HUES48 (cell line): ENCODE data around the gene DSCAM.
"Not testable (repeated sequence)": the region's sequence is repeated elsewhere in the genome, so short reads cannot be mapped to it uniquely, and the experiment has no call there.

Experiments used
- H3K27ac ChIP-seq: one replicate; pipeline ENCODE4 v1.7.0; 2013; ENCODE audit warnings: low read depth, low read length, inconsistent platforms
- H3K27me3 ChIP-seq: 2 replicates; pipeline ENCODE4 v1.6.1; 2013; ENCODE audit warnings: mild to moderate bottlenecking, low read length; ENCODE audit not compliant: control insufficient read depth, insufficient read depth
- H3K36me3 ChIP-seq: 2 replicates; pipeline ENCODE4 v1.6.1; 2013; ENCODE audit warnings: low read length; ENCODE audit not compliant: control insufficient read depth, insufficient read depth
- H3K4me1 ChIP-seq: 2 replicates; pipeline ENCODE4 v1.6.1; 2013; ENCODE audit warnings: mild to moderate bottlenecking, low read length; ENCODE audit not compliant: control insufficient read depth, insufficient read depth
- H3K4me3 ChIP-seq: 2 replicates; pipeline ENCODE4 v1.5.1; 2013; ENCODE audit warnings: mild to moderate bottlenecking, low read depth, low read length
- H3K9ac ChIP-seq: 2 replicates; pipeline ENCODE4 v1.6.1; 2013; ENCODE audit warnings: mild to moderate bottlenecking, low read depth, low read length, moderate library complexity
- H3K9me3 ChIP-seq: 2 replicates; pipeline ENCODE4 v1.6.1; 2013; ENCODE audit warnings: low read length; ENCODE audit not compliant: control insufficient read depth, insufficient read depth

The DSCAM gene

DNA sequence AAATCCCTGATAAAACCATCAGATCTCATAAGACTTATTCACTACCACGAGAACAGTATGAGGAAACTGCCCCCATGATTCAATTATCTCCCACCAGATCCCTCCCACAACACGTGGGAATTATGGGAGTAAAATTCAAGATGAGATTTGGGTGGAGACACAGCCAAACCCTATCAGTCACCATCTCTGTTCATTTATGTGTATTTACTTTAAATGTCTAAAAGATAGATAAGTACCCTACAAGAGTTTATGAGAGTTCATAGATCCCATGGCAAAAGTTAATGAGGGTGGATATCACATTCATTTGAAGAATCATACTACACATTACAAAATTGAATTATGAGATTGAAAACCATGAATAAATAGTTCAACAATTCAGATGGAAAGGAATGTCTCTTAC, 526.2 kb downstream of the DSCAM start:
- not testable (repeated sequence) for H3K27me3 ChIP-seq, H3K36me3 ChIP-seq, H3K9me3 ChIP-seq, H3K9ac ChIP-seq, H3K27ac ChIP-seq, H3K4me3 ChIP-seq, H3K4me1 ChIP-seq

GRCh38 chr21:40318371-40318770, 528.6 kb downstream of the DSCAM start:
- no peak overlapping the region for H3K9ac ChIP-seq
- no peaks in the 10 kb centered on the region for H3K9me3 ChIP-seq
- H3K4me1 ChIP-seq, result no peaks in the 10 kb centered on the region
- no peaks in the 10 kb centered on the region for H3K36me3 ChIP-seq
- H3K27ac ChIP-seq, result no peak overlapping the region
- H3K27me3 ChIP-seq, result no peaks in the 10 kb centered on the region
- no peak overlapping the region for H3K4me3 ChIP-seq

- no peak overlapping the region for H3K4me3 ChIP-seq
- no peaks in the 10 kb centered on the region for H3K27me3 ChIP-seq
- no peak overlapping the region for H3K27ac ChIP-seq
- no peak overlapping the region for H3K9ac ChIP-seq
- no peaks in the 10 kb centered on the region for H3K4me1 ChIP-seq
- no peaks in the 10 kb centered on the region for H3K9me3 ChIP-seq
- H3K36me3 ChIP-seq, result no peaks in the 10 kb centered on the region
These were observed 530.9 kb downstream of the DSCAM start for GRCh38 chr21:40316104-40316503.

GRCh38 chr21:40315626-40316025, 531.3 kb downstream of the DSCAM start:
- no peak overlapping the region for H3K27ac ChIP-seq
- H3K36me3 ChIP-seq, result no peaks in the 10 kb centered on the region
- H3K9me3 ChIP-seq, result no peaks in the 10 kb centered on the region
- no peak overlapping the region for H3K9ac ChIP-seq
- H3K4me1 ChIP-seq, result no peaks in the 10 kb centered on the region
- no peak overlapping the region for H3K4me3 ChIP-seq
- H3K27me3 ChIP-seq, result no peaks in the 10 kb centered on the region

DNA sequence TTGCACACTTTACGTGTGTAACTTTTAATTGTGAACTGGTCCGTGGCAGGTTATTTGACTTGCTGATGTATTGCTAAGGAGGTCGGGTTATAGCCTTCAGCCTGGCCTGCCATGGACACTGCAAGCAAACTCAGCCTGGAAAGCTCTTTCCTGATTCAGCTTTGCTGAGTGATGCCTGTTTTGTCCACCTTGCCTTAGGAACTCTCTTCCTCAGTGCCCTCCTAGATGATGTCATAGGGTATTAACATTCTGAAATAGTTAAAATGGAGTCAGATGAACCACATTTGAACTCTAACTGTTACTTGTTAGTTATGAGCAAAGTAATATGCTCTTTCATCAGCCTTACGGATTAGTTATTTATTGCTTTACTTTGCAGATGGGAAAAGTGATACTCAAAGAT, 533.7 kb downstream of the DSCAM start:
- Histone ChIP-seq H3K27me3 (no peaks in the 10 kb centered on the region), H3K9ac (no peak overlapping the region), H3K36me3 (no peaks in the 10 kb centered on the region), H3K4me1 (no peaks in the 10 kb centered on the region), H3K9me3 (no peaks in the 10 kb centered on the region), H3K27ac (no peak overlapping the region), H3K4me3 (no peak overlapping the region)

GRCh38 chr21:40300300-40300699, 546.7 kb downstream of the DSCAM start:
- H3K27me3 ChIP-seq, result no peaks in the 10 kb centered on the region
- H3K27ac ChIP-seq, result no peak overlapping the region
- no peaks in the 10 kb centered on the region for H3K4me1 ChIP-seq
- H3K9me3 ChIP-seq, result peaks cover 2% of the 10 kb centered on the region; the same call in 1 of the 2 replicates
- H3K36me3 ChIP-seq, result no peaks in the 10 kb centered on the region
- no peak overlapping the region for H3K4me3 ChIP-seq
- H3K9ac ChIP-seq, result no peak overlapping the region

GRCh38 chr21:40299451-40299850, 547.5 kb downstream of the DSCAM start:
- Histone ChIP-seq H3K4me3 (no peak overlapping the region), H3K27ac (no peak overlapping the region), H3K9ac (no peak overlapping the region), H3K36me3 (no peaks in the 10 kb centered on the region), H3K4me1 (no peaks in the 10 kb centered on the region), H3K9me3 (no peaks in the 10 kb centered on the region), H3K27me3 (no peaks in the 10 kb centered on the region)

DNA sequence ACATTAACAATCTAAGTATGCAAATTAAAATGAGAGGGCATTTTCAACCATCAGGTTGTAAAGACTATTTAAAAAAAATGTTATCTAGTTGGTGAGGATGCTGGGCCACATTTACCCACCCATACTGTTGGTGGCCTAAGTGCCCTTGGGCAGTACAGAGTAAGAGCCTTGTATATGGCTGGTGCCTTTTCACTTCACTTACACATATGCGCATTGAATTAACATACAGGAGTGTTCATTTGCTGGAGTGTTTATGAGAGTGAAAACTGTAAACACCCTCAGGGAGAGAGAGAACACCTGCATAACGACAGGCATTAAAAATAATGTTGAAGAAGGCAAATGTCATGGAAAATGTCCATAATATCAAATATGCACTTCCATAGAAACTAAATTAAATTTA, 552.6 kb downstream of the DSCAM start:
- Histone ChIP-seq H3K9ac (no peak overlapping the region), H3K4me1 (peaks cover 14% of the 10 kb centered on the region), H3K36me3 (no peaks in the 10 kb centered on the region), H3K4me3 (no peak overlapping the region), H3K27ac (no peak overlapping the region), H3K9me3 (no peaks in the 10 kb centered on the region), H3K27me3 (no peaks in the 10 kb centered on the region)

- H3K27me3 ChIP-seq, result no peaks in the 10 kb centered on the region
- H3K4me1 ChIP-seq, result peaks cover 14% of the 10 kb centered on the region
- no peaks in the 10 kb centered on the region for H3K36me3 ChIP-seq
- H3K27ac ChIP-seq, result peak overlapping the region; percentile 75
- no peak overlapping the region for H3K4me3 ChIP-seq
- no peak overlapping the region for H3K9ac ChIP-seq
- H3K9me3 ChIP-seq, result peaks cover 6% of the 10 kb centered on the region
These were observed 555.4 kb downstream of the DSCAM start for GRCh38 chr21:40291560-40291959.

DNA sequence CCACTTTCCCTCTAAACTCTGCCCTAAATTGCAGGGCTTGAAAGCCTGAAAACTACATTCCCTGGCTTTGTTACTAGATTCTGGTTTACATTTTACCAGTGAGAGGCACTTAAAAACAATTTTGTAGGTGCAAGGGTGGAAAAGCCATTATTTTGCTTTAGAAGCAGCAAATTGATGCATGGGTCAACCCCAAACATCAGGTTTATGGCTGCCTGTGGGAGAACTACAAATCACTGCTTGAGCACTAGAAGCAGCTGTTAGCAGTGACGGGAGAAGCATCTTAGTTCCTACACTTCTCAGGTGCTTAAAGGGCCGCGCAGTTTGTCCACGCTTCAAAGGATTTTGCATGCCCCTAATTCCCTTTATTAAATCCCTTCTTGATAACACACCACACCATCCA, 562.5 kb downstream of the DSCAM start:
- peaks cover 8% of the 10 kb centered on the region; the same call in 1 of the 2 replicates for H3K4me1 ChIP-seq
- no peak overlapping the region for H3K27ac ChIP-seq
- no peak overlapping the region for H3K4me3 ChIP-seq
- no peaks in the 10 kb centered on the region for H3K27me3 ChIP-seq
- no peak overlapping the region for H3K9ac ChIP-seq
- peaks cover 7% of the 10 kb centered on the region for H3K9me3 ChIP-seq
- no peaks in the 10 kb centered on the region for H3K36me3 ChIP-seq

DNA sequence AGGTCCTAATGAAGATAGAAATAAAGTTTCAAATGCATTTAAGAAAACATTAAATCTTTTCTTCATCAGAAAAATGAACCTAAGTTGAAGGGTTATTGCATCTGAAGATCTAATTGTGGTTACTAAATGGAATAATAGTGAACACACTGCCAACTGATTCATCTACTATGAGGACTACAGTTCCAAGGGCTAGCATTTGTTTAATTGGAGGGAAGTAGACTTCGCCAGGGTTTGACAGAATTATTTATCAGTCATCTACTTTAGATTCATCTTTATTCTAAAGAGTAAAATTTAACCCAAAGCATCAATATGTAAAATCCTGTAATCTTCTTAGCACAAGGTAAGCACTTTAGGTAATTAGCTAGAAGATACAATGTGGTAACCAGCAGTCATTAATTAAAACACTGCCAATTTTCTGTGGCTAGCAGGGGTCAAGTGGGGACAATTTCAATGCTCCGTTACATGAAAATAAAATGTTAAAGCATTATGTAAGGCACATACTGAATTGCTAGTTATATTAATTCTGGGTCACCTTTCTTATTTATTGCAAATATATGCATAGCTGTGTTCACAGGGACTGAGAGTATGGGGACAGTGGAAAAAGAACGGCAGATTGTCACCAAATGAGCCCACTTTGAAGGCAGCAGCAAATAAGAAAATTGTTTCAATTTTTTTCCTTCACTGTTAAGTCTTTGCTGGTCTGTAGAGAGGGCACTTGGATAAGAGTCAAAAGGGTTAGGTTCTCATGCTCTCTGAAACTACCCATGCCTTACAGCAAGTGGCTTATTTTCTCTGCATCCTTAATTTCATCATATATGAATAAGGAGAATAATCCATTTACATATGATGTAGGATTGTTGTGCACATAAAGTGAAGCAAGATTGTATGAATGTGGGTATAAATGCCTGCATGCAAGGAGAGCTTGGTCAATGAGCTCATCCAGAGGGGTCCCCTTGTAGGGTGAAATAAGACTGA, 563.8 kb downstream of the DSCAM start:
- Histone ChIP-seq H3K27me3 (no peaks in the 10 kb centered on the region), H3K9ac (no peak overlapping the region), H3K27ac (no peak overlapping the region), H3K9me3 (peaks cover 7% of the 10 kb centered on the region), H3K4me3 (no peak overlapping the region), H3K36me3 (no peaks in the 10 kb centered on the region), H3K4me1 (peaks cover 8% of the 10 kb centered on the region; the same call in 1 of the 2 replicates)
